Lower leg skin (tissue), 4 donors: ENCODE measurements around the gene RAB40B. TPM values are rescaled to one million over a fixed set of nuclear protein-coding genes. Genes with fewer than 3 reads are reported as not detected.

Experiments
- DNase-seq, 2 donors: peaks; one replicate each; pipeline ENCODE4 v3.0.0-alpha.2; 2019; ENCODE audit warnings: low spot score in 2 of 2
- H3K4me3 ChIP-seq: fragments of 200-600 bp; sonication (generic); 2 replicates; pipeline ENCODE4 v1.5.1; 2017; ENCODE audit warnings: mild to moderate bottlenecking, low read depth; ENCODE audit not compliant: poor library complexity, severe bottlenecking
- CTCF ChIP-seq, 3 donors: fragments of 450-650 bp; IDR thresholded peaks; one replicate each; pipeline ENCODE4 v1.5.1; 2016; ENCODE audit warnings: antibody characterized with exemption in 3 of 3, mild to moderate bottlenecking in 3 of 3, moderate library complexity in 2 of 3
- POLR2A ChIP-seq, 2 donors: fragments of 450-650 bp; IDR thresholded peaks; one replicate each; pipeline ENCODE4 v1.6.1; 2016 to 2017; ENCODE audit warnings: antibody characterized with exemption in 2 of 2, mild to moderate bottlenecking in 1 of 2, moderate library complexity in 1 of 2
- WGBS, 2 donors: methylation state at CpG; one replicate each; pipeline ENCODE4 v1.1.5; 2018; 5-methylcytosine and 5-hydroxymethylcytosine counted together
- intact Hi-C: fragments of 100-400 bp; cut with DNase I; formaldehyde crosslinking; loops from one replicate; pipeline ENCODE4 v1.15.0; 2023; ENCODE audit warnings: low total_unique reads
- total RNA-seq, 4 donors: library from RNA; depleted of rRNA; stranded (reverse); fragments of >200 nt; gene quantifications; one replicate each; pipeline ENCODE4 v1.1.0, GENCODE V29; 2016

The RAB40B gene
- total RNA-seq, 4 donors from 2014 or later: 17.4 to 51.2 (median 27.0) TPM

DNA sequence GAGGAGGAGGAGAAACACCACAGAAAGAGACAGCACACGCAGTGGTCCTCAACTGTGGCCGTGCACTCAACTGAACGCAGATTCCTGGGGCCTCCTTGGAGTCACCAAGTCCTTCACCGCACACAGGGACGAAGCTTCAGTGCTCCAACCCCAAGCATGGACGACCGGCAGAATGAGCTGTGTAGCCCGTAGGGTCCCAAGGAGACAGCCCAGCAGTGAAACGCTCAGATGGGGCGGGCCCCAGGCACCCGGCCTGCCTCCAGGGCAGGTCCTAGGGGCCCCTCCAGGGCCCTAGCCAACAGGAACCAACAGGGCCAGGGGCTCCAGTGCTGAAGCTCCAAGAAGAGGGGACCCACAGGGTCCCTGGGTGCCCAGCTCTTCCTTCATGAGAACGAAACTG lies 13.2 kb downstream of the RAB40B start:
- DNase-seq: no peak
- 89 to 94% methylated on average over 12 of the region's 12 CpGs for WGBS, 2 donors
- intact Hi-C loops: no loop called here
- H3K4me3 ChIP-seq: no peak overlapping the region
- no peak for TF ChIP-seq CTCF (IDR thresholded peaks at IDR 0.05)
- TF ChIP-seq POLR2A (IDR thresholded peaks at IDR 0.05): no peak

- no peak overlapping the region for H3K4me3 ChIP-seq
- intact Hi-C loops: no loop called here
- DNase-seq: no peak
- TF ChIP-seq POLR2A (IDR thresholded peaks at IDR 0.05) (no peak), CTCF (IDR thresholded peaks at IDR 0.05) (no peak)
- WGBS, 2 donors: 72 to 77% methylated on average over 13 of the region's 13 CpGs
These were observed 14.2 kb downstream of the RAB40B start for GRCh38 chr17:82684228-82684841.

- TF ChIP-seq POLR2A (IDR thresholded peaks at IDR 0.05): no peak
- TF ChIP-seq CTCF (IDR thresholded peaks at IDR 0.05): no peak
- no peak overlapping the region for H3K4me3 ChIP-seq
- 90 to 96% methylated on average over 1 of the region's 1 CpG for WGBS, 2 donors
- no peak for DNase-seq
- intact Hi-C loops: no loop called here
These were observed 15.0 kb downstream of the RAB40B start for GRCh38 chr17:82683534-82683933.

- intact Hi-C loops: no loop called here
- no peak overlapping the region for H3K4me3 ChIP-seq
- no peak for TF ChIP-seq CTCF (IDR thresholded peaks at IDR 0.05)
- TF ChIP-seq POLR2A (IDR thresholded peaks at IDR 0.05): no peak
- 95 to 100% methylated on average over 3 of the region's 3 CpGs for WGBS, 2 donors
- DNase-seq: no peak
These were observed 17.0 kb downstream of the RAB40B start for GRCh38 chr17:82681547-82681946.

GRCh38 chr17:82679586-82680465 lies 18.7 kb downstream of the RAB40B start:
- TF ChIP-seq POLR2A (IDR thresholded peaks at IDR 0.05): no peak
- TF ChIP-seq CTCF (IDR thresholded peaks at IDR 0.05): no peak
- intact Hi-C loops: no loop called here
- H3K4me3 ChIP-seq: no peak overlapping the region
- no peak for DNase-seq
- 81 to 85% methylated on average over 23 to 26 of the region's 28 CpGs for WGBS, 2 donors
